ENCODE results near the gene ATXN10.
"Not testable (repeated sequence)": the region's sequence is repeated elsewhere in the genome, so short reads cannot be mapped to it uniquely, and the experiment has no call there.

Gene ATXN10

GRCh38 chr22:45709060-45709739 lies 37.6 kb downstream of the ATXN10 start:
- DNase-seq (ENCODE audit: low spot score) = no peak

- no peak for DNase-seq (ENCODE audit: low spot score)
These were observed 38.2 kb downstream of the ATXN10 start for GRCh38 chr22:45709866-45710265.

GRCh38 chr22:45710469-45710868 lies 38.8 kb downstream of the ATXN10 start:
- no peak for DNase-seq (ENCODE audit: low spot score)

GRCh38 chr22:45714390-45714789 lies 42.8 kb downstream of the ATXN10 start:
- not testable (repeated sequence) for DNase-seq (ENCODE audit: low spot score)

GRCh38 chr22:45717789-45718188 lies 46.2 kb downstream of the ATXN10 start:
- DNase-seq (ENCODE audit: low spot score) = no peak

GRCh38 chr22:45718391-45718790 lies 46.8 kb downstream of the ATXN10 start:
- no peak for DNase-seq (ENCODE audit: low spot score)

GRCh38 chr22:45720839-45721378 lies 49.3 kb downstream of the ATXN10 start:
- no peak for DNase-seq (ENCODE audit: low spot score)

- no peak for DNase-seq (ENCODE audit: low spot score)
These were observed 50.4 kb downstream of the ATXN10 start for GRCh38 chr22:45722006-45722405.

- DNase-seq (ENCODE audit: low spot score) = no peak
These were observed 54.4 kb downstream of the ATXN10 start for GRCh38 chr22:45726081-45726480.

GRCh38 chr22:45731041-45731797 lies 59.6 kb downstream of the ATXN10 start:
- no peak for DNase-seq (ENCODE audit: low spot score)

GRCh38 chr22:45731798-45732495 lies 60.3 kb downstream of the ATXN10 start:
- no peak for DNase-seq (ENCODE audit: low spot score)

- no peak for DNase-seq (ENCODE audit: low spot score)
These were observed 63.6 kb downstream of the ATXN10 start for GRCh38 chr22:45735273-45735672.

GRCh38 chr22:45738206-45738605 lies 66.6 kb downstream of the ATXN10 start:
- DNase-seq (ENCODE audit: low spot score) = no peak

- no peak for DNase-seq (ENCODE audit: low spot score)
These were observed 68.6 kb downstream of the ATXN10 start for GRCh38 chr22:45740236-45740635.

GRCh38 chr22:45742866-45743450 lies 71.3 kb downstream of the ATXN10 start:
- DNase-seq (ENCODE audit: low spot score) = peak; percentile 77

- no peak for DNase-seq (ENCODE audit: low spot score)
These were observed 72.1 kb downstream of the ATXN10 start for GRCh38 chr22:45743687-45744086.

GRCh38 chr22:45744442-45744841 lies 72.8 kb downstream of the ATXN10 start:
- no peak for DNase-seq (ENCODE audit: low spot score)

- no peak for DNase-seq (ENCODE audit: low spot score)
These were observed 79.0 kb downstream of the ATXN10 start for GRCh38 chr22:45750626-45751025.

GRCh38 chr22:45752036-45752435 lies 80.4 kb downstream of the ATXN10 start:
- DNase-seq (ENCODE audit: low spot score) = no peak

- no peak for DNase-seq (ENCODE audit: low spot score)
These were observed 83.2 kb downstream of the ATXN10 start for GRCh38 chr22:45754822-45755221.

GRCh38 chr22:45756558-45756957 lies 84.9 kb downstream of the ATXN10 start:
- no peak for DNase-seq (ENCODE audit: low spot score)

- DNase-seq (ENCODE audit: low spot score) = no peak
These were observed 85.4 kb downstream of the ATXN10 start for GRCh38 chr22:45757068-45757467.
